Karpas-422 (cell line): ENCODE results near the gene ROR1. TPM values are rescaled to one million over a fixed set of nuclear protein-coding genes. Genes with fewer than 3 reads are reported as not detected.

Experiments
- DNase-seq: peaks from one replicate; pipeline ENCODE4 v3.0.0-alpha.2; 2015
- H2AFZ ChIP-seq: fragments of 200-600 bp; sonication (generic); 2 replicates; pipeline ENCODE4 v1.6.1; 2014; ENCODE audit warnings: antibody characterized with exemption, low read length, mixed read lengths
- H3K27ac ChIP-seq: fragments of 200-600 bp; sonication (generic); 2 replicates; pipeline ENCODE4 v1.5.1; 2014; ENCODE audit warnings: mild to moderate bottlenecking, low read length, moderate library complexity
- H3K27me3 ChIP-seq: fragments of 200-600 bp; sonication (generic); 2 replicates; pipeline ENCODE4 v1.6.1; 2014; ENCODE audit warnings: low read length, mixed read lengths
- H3K36me3 ChIP-seq: fragments of 200-600 bp; sonication (generic); 2 replicates; pipeline ENCODE4 v1.6.1; 2014; ENCODE audit warnings: low read length, mixed read lengths; ENCODE audit not compliant: insufficient read depth
- H3K4me1 ChIP-seq: fragments of 200-600 bp; sonication (generic); 2 replicates; pipeline ENCODE4 v1.6.1; 2014; ENCODE audit warnings: mild to moderate bottlenecking, low read length, mixed read lengths
- H3K4me2 ChIP-seq: fragments of 200-600 bp; sonication (generic); 2 replicates; pipeline ENCODE4 v1.6.1; 2014; ENCODE audit warnings: low read length, low read depth, mild to moderate bottlenecking; ENCODE audit not compliant: poor library complexity, severe bottlenecking
- H3K4me3 ChIP-seq: fragments of 200-600 bp; sonication (generic); 2 replicates; pipeline ENCODE4 v1.5.1; 2014; ENCODE audit warnings: mild to moderate bottlenecking, antibody characterized with exemption, low read length, mixed read lengths
- H3K79me2 ChIP-seq: fragments of 200-600 bp; sonication (generic); 2 replicates; pipeline ENCODE4 v1.6.1; 2014; ENCODE audit warnings: mild to moderate bottlenecking, low read length, mixed read lengths
- H3K9ac ChIP-seq: fragments of 200-600 bp; sonication (generic); 2 replicates; pipeline ENCODE4 v1.6.0; 2014; ENCODE audit warnings: low read length
- H3K9me2 ChIP-seq: fragments of 200-600 bp; sonication (generic), shearing (Covaris generic); replicated peaks from 2 replicates; pipeline ENCODE4 v1.6.0; 2014; ENCODE audit warnings: mild to moderate bottlenecking, low read length, moderate library complexity; ENCODE audit not compliant: insufficient read depth
- H3K9me3 ChIP-seq: fragments of 300-700, 200-600 bp; sonication (generic); 2 replicates; pipeline ENCODE4 v1.6.1; 2014; ENCODE audit warnings: low read length, mixed read lengths
- H4K20me1 ChIP-seq: fragments of 200-600 bp; sonication (generic); 2 replicates; pipeline ENCODE4 v1.6.1; 2014; ENCODE audit warnings: mild to moderate bottlenecking, antibody characterized with exemption, low read length, low read depth; ENCODE audit not compliant: insufficient read depth
- total RNA-seq: library from RNA; depleted of rRNA; stranded (reverse); fragments of >200 nt; shearing (Covaris generic); gene quantifications from 2 replicates; pipeline ENCODE4 v1.2.3, GENCODE V29; 2014; ENCODE audit warnings: low replicate concordance

The ROR1 gene
- total RNA-seq, 1 experiment from 2014 or later: not detected

DNA sequence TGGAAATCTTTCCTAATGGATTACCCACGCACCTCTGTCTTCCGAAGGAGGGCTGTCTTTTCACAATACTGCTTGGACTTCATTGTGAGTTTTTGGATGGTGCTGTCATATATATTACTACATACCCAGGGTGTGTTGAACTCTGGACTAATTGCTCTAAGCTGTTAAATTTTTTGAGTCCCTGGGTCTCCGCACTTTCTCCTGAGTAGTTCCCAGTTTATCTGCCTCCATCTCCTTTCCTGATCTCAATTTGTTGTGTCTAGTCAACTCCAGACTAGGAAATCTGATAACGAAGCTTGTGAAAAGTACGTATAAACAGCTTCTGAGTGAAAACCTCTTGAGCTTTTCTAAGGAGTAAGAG is 211.1 kb downstream of the ROR1 start:
- Histone ChIP-seq H3K9ac (no peak overlapping the region), H3K9me2 (no peaks in the 10 kb centered on the region), H3K27me3 (no peaks in the 10 kb centered on the region), H2AFZ (no peak overlapping the region), H3K27ac (no peak overlapping the region), H3K36me3 (no peaks in the 10 kb centered on the region), H3K4me1 (no peaks in the 10 kb centered on the region), H4K20me1 (no peaks in the 10 kb centered on the region), H3K4me3 (no peak overlapping the region), H3K4me2 (no peak overlapping the region), H3K79me2 (no peaks in the 10 kb centered on the region), H3K9me3 (no peaks in the 10 kb centered on the region)
- no peak for DNase-seq

DNA sequence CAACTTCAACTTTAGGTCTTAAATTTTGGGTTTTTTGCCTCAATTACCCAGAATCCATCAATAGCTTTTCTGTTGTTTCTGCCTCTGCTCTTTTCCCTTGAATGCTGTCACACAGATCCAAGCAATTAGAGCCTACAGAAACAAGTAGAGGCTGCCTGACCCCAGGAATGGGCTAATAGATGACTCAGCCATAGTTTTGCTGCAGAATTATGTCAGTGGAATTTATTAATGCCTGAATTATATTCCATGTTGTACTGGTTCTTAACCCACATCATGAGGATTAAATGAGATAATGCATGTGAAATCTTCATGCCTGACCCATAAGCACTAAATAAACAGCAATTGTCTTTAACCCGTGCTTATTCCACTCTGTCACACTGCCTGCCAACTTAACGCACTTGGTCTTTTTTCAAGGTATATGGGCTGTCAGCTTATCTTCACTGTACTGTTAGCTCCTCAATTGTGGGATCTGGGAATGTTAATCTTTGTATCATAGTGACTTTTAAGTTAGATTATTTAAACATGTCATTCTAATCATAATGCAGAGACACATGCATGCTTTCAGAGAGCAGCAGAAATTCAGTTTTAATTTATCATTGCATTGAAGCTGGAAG is 213.3 kb downstream of the ROR1 start:
- no peak overlapping the region for H3K9ac ChIP-seq
- no peaks in the 10 kb centered on the region for H3K4me1 ChIP-seq
- no peaks in the 10 kb centered on the region for H3K36me3 ChIP-seq
- no peaks in the 10 kb centered on the region for H3K9me2 ChIP-seq
- no peak overlapping the region for H3K4me2 ChIP-seq
- no peak overlapping the region for H2AFZ ChIP-seq
- DNase-seq: no peak
- H3K9me3 ChIP-seq: no peaks in the 10 kb centered on the region
- no peak overlapping the region for H3K27ac ChIP-seq
- H4K20me1 ChIP-seq: no peaks in the 10 kb centered on the region
- H3K4me3 ChIP-seq: no peak overlapping the region
- no peaks in the 10 kb centered on the region for H3K27me3 ChIP-seq
- H3K79me2 ChIP-seq: no peaks in the 10 kb centered on the region

DNA sequence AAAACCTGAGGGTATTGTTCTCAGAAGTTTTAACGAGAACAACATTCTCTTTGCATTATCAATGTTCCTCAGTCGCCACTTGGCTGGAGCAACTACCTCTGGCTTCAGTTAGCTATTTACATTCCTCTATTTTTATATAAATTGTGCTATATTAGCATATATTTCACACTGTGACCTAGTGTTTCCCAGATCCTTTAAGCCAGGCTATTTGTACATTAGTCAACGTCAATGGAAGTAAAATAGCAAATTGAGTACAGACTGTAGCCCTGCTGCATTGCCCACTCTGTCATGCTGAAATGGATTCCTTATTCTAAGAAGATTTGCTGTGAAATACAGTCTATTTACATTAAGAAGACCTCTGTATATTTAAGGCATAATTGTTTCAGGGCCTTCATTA is 213.8 kb downstream of the ROR1 start:
- Histone ChIP-seq H3K9me3 (no peaks in the 10 kb centered on the region), H4K20me1 (no peaks in the 10 kb centered on the region), H2AFZ (no peak overlapping the region), H3K4me2 (no peak overlapping the region), H3K79me2 (no peaks in the 10 kb centered on the region), H3K4me1 (no peaks in the 10 kb centered on the region), H3K36me3 (no peaks in the 10 kb centered on the region), H3K4me3 (no peak overlapping the region), H3K27me3 (no peaks in the 10 kb centered on the region), H3K9me2 (no peaks in the 10 kb centered on the region), H3K9ac (no peak overlapping the region), H3K27ac (no peak overlapping the region)
- no peak for DNase-seq

DNA sequence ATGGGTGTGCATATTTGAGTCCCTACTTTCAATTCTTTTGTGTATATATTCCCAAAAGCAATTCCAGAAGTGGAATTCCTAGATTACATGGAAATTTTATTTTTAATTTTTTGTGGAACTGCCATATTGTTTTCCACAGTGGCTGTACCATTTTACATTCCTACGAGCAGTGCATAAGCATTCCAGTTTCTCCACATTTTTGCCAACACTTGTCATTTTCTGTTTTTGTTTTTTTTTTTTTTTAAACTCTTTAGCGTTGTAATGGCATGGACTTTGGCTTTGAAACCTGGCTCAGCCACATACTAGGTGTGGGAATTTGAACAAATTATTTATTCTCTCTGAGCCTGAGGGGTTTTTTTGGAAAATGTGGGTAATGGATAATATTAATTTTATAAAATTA is 215.1 kb downstream of the ROR1 start:
- DNase-seq: no peak
- no peak overlapping the region for H3K27ac ChIP-seq
- H3K4me1 ChIP-seq: no peaks in the 10 kb centered on the region
- no peak overlapping the region for H3K9ac ChIP-seq
- H3K4me2 ChIP-seq: no peak overlapping the region
- no peaks in the 10 kb centered on the region for H3K27me3 ChIP-seq
- no peaks in the 10 kb centered on the region for H3K9me3 ChIP-seq
- no peak overlapping the region for H2AFZ ChIP-seq
- no peaks in the 10 kb centered on the region for H3K79me2 ChIP-seq
- H3K9me2 ChIP-seq: no peaks in the 10 kb centered on the region
- no peaks in the 10 kb centered on the region for H4K20me1 ChIP-seq
- H3K36me3 ChIP-seq: no peaks in the 10 kb centered on the region
- no peak overlapping the region for H3K4me3 ChIP-seq

DNA sequence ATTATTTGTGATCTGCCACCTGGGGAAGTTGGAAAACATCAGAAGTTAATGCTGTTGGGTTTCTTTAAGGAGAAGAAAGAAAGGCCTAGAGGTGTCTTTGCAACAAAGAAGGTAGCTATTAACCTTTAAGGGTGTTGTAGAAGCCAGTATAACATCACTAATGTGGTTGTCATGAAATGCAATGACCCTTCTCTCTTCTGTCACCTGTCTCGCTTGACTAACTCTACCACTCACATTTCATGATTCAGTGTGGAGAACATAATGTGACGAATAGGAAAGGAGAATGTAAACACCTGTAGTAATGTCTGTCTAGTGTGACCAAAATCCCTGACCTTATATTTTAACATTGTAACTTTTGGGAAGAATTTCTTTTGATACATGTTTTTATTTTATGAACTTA is 217.9 kb downstream of the ROR1 start:
- Histone ChIP-seq H3K79me2 (no peaks in the 10 kb centered on the region), H3K4me3 (no peak overlapping the region), H3K4me2 (no peak overlapping the region), H3K36me3 (no peaks in the 10 kb centered on the region), H3K27ac (no peak overlapping the region), H3K9ac (no peak overlapping the region), H4K20me1 (no peaks in the 10 kb centered on the region), H3K4me1 (no peaks in the 10 kb centered on the region), H2AFZ (no peak overlapping the region), H3K27me3 (no peaks in the 10 kb centered on the region), H3K9me3 (no peaks in the 10 kb centered on the region), H3K9me2 (no peaks in the 10 kb centered on the region)
- no peak for DNase-seq

DNA sequence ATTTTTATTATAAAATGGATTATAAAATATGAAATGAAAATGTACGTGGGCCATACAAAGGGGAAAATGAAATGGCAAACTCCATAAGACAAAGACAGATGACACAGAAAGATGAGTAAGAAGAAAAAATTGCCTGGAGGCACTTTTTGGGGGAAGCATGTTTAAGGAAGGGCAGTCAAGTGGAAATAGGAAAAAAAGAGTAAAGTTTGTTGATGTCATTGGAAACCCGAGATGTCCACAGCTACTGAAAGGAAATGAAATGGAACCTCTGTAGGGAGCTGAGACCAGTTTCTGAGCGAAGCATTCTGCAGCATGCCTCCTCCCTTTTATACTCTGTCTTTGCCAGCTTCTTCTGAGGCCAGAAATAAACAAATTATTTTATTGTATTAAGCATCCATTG is 226.2 kb downstream of the ROR1 start:
- no peaks in the 10 kb centered on the region for H3K9me2 ChIP-seq
- H2AFZ ChIP-seq: no peak overlapping the region
- H3K4me3 ChIP-seq: no peak overlapping the region
- H3K9me3 ChIP-seq: no peaks in the 10 kb centered on the region
- no peak overlapping the region for H3K9ac ChIP-seq
- H3K4me2 ChIP-seq: no peak overlapping the region
- no peaks in the 10 kb centered on the region for H3K36me3 ChIP-seq
- H3K4me1 ChIP-seq: no peaks in the 10 kb centered on the region
- no peaks in the 10 kb centered on the region for H3K79me2 ChIP-seq
- no peaks in the 10 kb centered on the region for H3K27me3 ChIP-seq
- no peaks in the 10 kb centered on the region for H4K20me1 ChIP-seq
- no peak for DNase-seq
- no peak overlapping the region for H3K27ac ChIP-seq

DNA sequence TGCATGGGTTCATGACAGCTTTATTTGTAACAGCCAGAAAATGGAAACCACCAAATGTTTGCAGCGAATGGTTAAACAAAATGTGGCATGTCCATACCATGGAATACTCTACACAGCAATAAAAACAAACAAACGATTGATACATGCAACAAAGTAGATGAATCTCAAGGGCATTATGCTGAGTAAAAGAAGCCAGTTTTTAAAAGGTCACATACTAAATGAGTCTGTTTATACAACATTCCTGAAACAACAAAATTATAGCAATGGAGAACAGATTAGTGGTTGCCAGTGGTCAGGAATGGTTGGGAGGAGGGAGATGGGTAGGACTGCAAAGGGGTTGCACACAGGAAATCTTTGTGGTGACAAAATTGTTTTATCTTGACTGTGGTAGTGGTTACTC is 227.2 kb downstream of the ROR1 start:
- no peak overlapping the region for H3K27ac ChIP-seq
- H4K20me1 ChIP-seq: no peaks in the 10 kb centered on the region
- no peak overlapping the region for H3K4me2 ChIP-seq
- DNase-seq: no peak
- no peak overlapping the region for H3K4me3 ChIP-seq
- no peak overlapping the region for H2AFZ ChIP-seq
- no peaks in the 10 kb centered on the region for H3K79me2 ChIP-seq
- no peaks in the 10 kb centered on the region for H3K27me3 ChIP-seq
- H3K4me1 ChIP-seq: no peaks in the 10 kb centered on the region
- no peaks in the 10 kb centered on the region for H3K9me3 ChIP-seq
- no peaks in the 10 kb centered on the region for H3K9me2 ChIP-seq
- H3K36me3 ChIP-seq: no peaks in the 10 kb centered on the region
- no peak overlapping the region for H3K9ac ChIP-seq

DNA sequence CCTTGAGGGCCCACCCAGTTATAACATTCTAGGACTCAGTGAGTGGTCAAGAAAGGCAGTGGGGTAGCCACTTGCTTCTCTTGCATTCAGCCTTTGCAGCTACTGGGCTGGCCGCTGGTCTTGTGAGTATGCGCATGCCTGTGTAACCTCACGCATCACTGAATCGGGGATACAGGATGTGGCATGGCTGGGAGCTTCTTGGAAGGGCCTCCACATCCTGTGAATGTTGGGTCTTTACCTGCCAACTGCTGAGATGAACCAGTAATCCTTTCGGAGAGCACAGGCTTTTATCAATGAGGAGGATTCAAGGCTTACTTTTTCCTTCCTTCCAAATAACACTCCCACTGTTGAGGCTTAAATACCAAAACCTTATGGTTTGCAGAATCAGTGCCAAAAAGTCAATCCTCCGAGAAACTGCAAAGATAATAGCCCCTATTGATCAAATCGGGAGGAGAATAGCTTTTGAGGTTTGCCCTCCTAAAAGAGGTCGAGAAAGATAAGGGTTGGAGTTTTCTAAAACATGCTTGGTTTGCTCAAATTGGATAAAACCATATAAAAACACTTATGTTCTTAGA is 230.7 kb downstream of the ROR1 start:
- Histone ChIP-seq H4K20me1 (no peaks in the 10 kb centered on the region), H3K27ac (no peak overlapping the region), H3K4me2 (no peak overlapping the region), H3K9ac (no peak overlapping the region), H3K4me3 (no peak overlapping the region), H3K4me1 (no peaks in the 10 kb centered on the region), H3K9me3 (no peaks in the 10 kb centered on the region), H3K79me2 (no peaks in the 10 kb centered on the region), H2AFZ (no peak overlapping the region), H3K27me3 (no peaks in the 10 kb centered on the region), H3K9me2 (no peaks in the 10 kb centered on the region), H3K36me3 (no peaks in the 10 kb centered on the region)
- no peak for DNase-seq
